ENCODE data around the gene RALGAPA2.

Gene RALGAPA2

GRCh38 chr20:20409331-20409730 lies 303.1 kb downstream of the RALGAPA2 start:
- TF ChIP-seq EZH2phosphoT487 (IDR thresholded peaks at IDR 0.05; ENCODE audit: low read depth): no peak
- TF ChIP-seq CTCF (IDR thresholded peaks at IDR 0.05; ENCODE audit: low read depth, low read length): no peak

GRCh38 chr20:20407891-20408805 lies 304.3 kb downstream of the RALGAPA2 start:
- H3K9ac ChIP-seq (ENCODE audit: low read length): no peak overlapping the region
- no peak overlapping the region for H2AFZ ChIP-seq (ENCODE audit: low read depth, low read length)
- peaks cover 15% of the 10 kb centered on the region for H3K27me3 ChIP-seq (ENCODE audit: low read depth, low read length)
- no peaks in the 10 kb centered on the region for H3K36me3 ChIP-seq (replicated peaks; ENCODE audit: low read depth, low read length)
- peak; percentile 56 for TF ChIP-seq CTCF (IDR thresholded peaks at IDR 0.05; ENCODE audit: low read depth, low read length)
- TF ChIP-seq EZH2phosphoT487 (IDR thresholded peaks at IDR 0.05; ENCODE audit: low read depth): no peak
- peaks cover 15% of the 10 kb centered on the region for H3K4me1 ChIP-seq (ENCODE audit: low read length)
- no peaks in the 10 kb centered on the region for H3K9me3 ChIP-seq (ENCODE audit: insufficient read depth, low read length)
- no peaks in the 10 kb centered on the region for H4K20me1 ChIP-seq (ENCODE audit: insufficient read depth, low read length)
- H3K4me2 ChIP-seq (ENCODE audit: low read length): no peak overlapping the region
- no peak overlapping the region for H3K27ac ChIP-seq (ENCODE audit: low read length)
- H3K79me2 ChIP-seq (ENCODE audit: low read length): no peaks in the 10 kb centered on the region
- no peak overlapping the region for H3K4me3 ChIP-seq (ENCODE audit: low read length)

More at GRCh38 chr20:20409331-20409730, 303.1 kb downstream of the RALGAPA2 start:
- Histone ChIP-seq H3K9ac (ENCODE audit: low read length) (no peak overlapping the region), H3K9me3 (ENCODE audit: insufficient read depth, low read length) (no peaks in the 10 kb centered on the region), H3K4me3 (ENCODE audit: low read length) (no peak overlapping the region), H3K27ac (ENCODE audit: low read length) (no peak overlapping the region), H2AFZ (ENCODE audit: low read depth, low read length) (no peak overlapping the region), H4K20me1 (ENCODE audit: insufficient read depth, low read length) (no peaks in the 10 kb centered on the region), H3K4me2 (ENCODE audit: low read length) (no peak overlapping the region), H3K27me3 (ENCODE audit: low read depth, low read length) (peaks cover 15% of the 10 kb centered on the region), H3K79me2 (ENCODE audit: low read length) (no peaks in the 10 kb centered on the region), H3K4me1 (ENCODE audit: low read length) (peaks cover 17% of the 10 kb centered on the region), H3K36me3 (replicated peaks; ENCODE audit: low read depth, low read length) (no peaks in the 10 kb centered on the region)

DNA sequence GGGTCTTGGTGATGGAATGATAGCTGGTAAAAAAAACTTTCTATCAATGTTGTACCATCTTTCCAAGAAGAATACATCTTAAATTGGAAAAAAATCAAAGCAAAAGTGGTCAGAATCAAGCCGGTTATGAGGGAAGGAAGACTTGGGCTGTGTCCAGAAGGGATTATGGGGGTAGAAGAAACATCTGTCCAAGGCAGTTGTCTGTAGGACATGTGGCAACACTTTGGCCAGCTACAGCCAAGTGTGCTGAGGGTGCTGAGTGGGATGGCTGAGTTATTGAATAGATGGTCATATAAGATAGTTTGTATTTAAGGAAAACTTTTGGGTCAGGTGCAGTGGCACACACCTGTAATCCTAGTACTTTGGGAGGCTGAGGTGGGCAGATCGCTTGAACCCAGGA lies 306.1 kb downstream of the RALGAPA2 start:
- Histone ChIP-seq H3K27ac (ENCODE audit: low read length) (no peak overlapping the region), H3K9ac (ENCODE audit: low read length) (no peak overlapping the region)

More for the DNA sequence above, 306.1 kb downstream of the RALGAPA2 start:
- H3K36me3 ChIP-seq (replicated peaks; ENCODE audit: low read depth, low read length): no peaks in the 10 kb centered on the region
- H2AFZ ChIP-seq (ENCODE audit: low read depth, low read length): no peak overlapping the region
- H3K27me3 ChIP-seq (ENCODE audit: low read depth, low read length): peaks cover 6% of the 10 kb centered on the region; the same call in 1 of the 2 replicates
- no peaks in the 10 kb centered on the region for H3K4me1 ChIP-seq (ENCODE audit: low read length)
- H3K4me2 ChIP-seq (ENCODE audit: low read length): no peak overlapping the region
- H3K9me3 ChIP-seq (ENCODE audit: insufficient read depth, low read length): no peaks in the 10 kb centered on the region
- H3K4me3 ChIP-seq (ENCODE audit: low read length): no peak overlapping the region
- TF ChIP-seq CTCF (IDR thresholded peaks at IDR 0.05; ENCODE audit: low read depth, low read length): no peak
- no peak for TF ChIP-seq EZH2phosphoT487 (IDR thresholded peaks at IDR 0.05; ENCODE audit: low read depth)
- H4K20me1 ChIP-seq (ENCODE audit: insufficient read depth, low read length): no peaks in the 10 kb centered on the region
- H3K79me2 ChIP-seq (ENCODE audit: low read length): no peaks in the 10 kb centered on the region

All from OCI-LY3 (cell line).